Stimulated activated CD8-positive, alpha-beta memory T cell treated with anti-CD3 and anti-CD28 coated beads, Interleukin-7, amount 100 ng/mL, for 24 hours (primary cell): ENCODE data around the gene DOCK1.
"Not testable (repeated sequence)": the region's sequence is repeated elsewhere in the genome, so short reads cannot be mapped to it uniquely, and the experiment has no call there.

Experiments
- DNase-seq: peaks from one replicate; pipeline ENCODE4 v3.0.0-alpha.2; 2020; ENCODE audit warnings: low read depth

DOCK1 gene

GRCh38 chr10:127278001-127278400 is 372.8 kb downstream of the DOCK1 start:
- DNase-seq: no peak

DNA sequence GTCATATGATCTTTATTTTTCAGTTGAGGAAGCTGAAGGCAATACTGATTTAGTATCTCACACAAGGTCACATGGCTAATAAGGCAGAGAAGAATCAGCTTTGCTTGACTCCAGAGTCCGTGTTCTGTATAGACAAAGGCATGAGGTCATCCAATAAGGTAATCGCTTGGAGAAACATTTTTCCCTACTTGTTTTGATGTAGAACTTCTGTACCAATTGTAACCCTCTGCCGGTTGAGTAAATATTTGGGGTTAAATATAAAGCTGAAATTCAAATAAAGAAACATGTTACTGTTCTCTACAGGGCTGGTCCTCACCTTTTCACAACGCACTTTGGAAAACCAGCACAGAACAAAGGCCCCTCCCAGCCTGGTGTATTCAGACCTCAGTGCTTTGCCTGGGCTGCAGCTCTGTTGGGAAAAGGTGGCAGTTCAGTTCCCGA is 374.1 kb downstream of the DOCK1 start:
- DNase-seq: no peak

DNA sequence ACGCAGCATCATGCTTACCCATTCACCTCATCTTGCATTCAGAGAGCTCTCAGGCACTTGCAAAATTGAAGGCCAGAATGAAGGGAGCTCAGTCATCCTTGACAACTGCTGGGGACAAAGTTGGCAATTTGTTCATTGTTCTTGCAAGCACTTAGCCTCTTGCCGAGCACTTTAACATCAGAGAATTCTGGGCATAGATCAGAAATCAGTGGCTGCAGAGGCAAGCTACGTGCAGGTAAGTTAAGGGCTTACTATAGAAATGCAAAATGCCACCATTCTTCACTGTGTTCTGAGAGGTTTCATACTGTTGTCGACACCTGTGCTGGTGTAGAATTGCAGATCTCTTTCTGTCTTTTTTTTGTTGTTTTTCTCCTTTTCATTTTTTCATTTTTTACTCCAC is 375.2 kb downstream of the DOCK1 start:
- DNase-seq: no peak

- DNase-seq: no peak
Observed at GRCh38 chr10:127283017-127283416, 377.8 kb downstream of the DOCK1 start.

DNA sequence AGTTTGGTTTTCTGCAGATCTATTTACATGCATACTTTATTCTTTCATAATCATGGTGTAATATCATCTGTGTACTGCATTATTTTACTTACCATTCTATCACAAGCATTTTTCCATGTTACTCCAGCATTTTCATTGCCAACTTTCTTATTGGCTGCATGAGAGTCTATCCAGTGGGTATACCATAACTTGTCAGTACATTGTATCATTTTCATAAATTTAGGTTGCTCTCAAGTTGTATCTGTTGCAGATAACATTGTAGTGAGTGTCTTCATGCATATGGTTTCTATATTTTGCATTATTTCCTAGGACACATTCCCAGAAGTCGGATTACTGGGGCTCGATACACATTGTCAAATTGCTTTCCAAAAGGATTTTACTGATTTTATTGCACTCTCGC is 378.3 kb downstream of the DOCK1 start:
- DNase-seq: no peak

GRCh38 chr10:127290850-127291249 is 385.6 kb downstream of the DOCK1 start:
- DNase-seq: no peak

GRCh38 chr10:127291329-127291728 is 386.1 kb downstream of the DOCK1 start:
- no peak for DNase-seq

- no peak for DNase-seq
Observed at GRCh38 chr10:127292888-127293287, 387.7 kb downstream of the DOCK1 start.

- DNase-seq: no peak
Observed at GRCh38 chr10:127293640-127294039, 388.4 kb downstream of the DOCK1 start.

- DNase-seq: no peak
Observed at GRCh38 chr10:127296696-127297095, 391.5 kb downstream of the DOCK1 start.

DNA sequence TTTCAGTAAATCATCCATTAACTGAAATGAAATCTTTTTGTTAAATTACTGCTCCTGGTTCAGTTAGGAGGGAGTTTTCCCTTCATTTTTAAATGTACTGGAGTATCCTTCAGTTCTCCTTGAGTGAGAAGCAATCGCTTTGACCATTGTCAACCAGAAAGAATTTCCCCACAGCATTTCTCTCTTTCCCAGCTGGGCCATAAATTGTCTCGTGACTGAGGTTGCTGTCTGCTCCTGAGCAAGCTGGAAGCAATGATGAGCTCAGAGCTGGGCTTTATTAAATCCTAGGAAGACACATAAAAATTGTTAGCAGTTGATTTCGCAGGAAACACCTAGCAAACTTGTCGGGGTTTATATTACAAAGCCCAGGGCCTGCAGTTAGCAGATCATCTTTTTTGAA is 393.2 kb downstream of the DOCK1 start:
- no peak for DNase-seq

DNA sequence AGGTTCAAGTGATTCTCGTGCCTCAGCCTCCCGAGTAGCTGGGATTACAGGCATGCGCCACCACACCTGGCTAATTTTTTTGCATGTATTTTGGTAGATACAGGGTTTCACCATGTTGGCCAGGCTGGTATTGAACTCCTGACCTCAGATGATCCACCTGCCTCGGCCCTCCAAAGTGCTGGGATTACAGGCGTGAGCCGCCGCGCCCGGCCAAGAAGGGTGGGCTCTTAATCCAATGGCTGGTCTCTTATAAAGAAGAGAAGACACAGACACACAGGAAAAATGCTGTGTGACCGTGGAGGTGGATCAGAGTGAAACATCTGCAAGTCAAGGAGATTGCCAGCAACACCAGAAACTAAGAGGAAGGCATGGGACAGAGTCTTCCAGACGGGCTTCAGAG is 394.0 kb downstream of the DOCK1 start:
- not testable (repeated sequence) for DNase-seq

DNA sequence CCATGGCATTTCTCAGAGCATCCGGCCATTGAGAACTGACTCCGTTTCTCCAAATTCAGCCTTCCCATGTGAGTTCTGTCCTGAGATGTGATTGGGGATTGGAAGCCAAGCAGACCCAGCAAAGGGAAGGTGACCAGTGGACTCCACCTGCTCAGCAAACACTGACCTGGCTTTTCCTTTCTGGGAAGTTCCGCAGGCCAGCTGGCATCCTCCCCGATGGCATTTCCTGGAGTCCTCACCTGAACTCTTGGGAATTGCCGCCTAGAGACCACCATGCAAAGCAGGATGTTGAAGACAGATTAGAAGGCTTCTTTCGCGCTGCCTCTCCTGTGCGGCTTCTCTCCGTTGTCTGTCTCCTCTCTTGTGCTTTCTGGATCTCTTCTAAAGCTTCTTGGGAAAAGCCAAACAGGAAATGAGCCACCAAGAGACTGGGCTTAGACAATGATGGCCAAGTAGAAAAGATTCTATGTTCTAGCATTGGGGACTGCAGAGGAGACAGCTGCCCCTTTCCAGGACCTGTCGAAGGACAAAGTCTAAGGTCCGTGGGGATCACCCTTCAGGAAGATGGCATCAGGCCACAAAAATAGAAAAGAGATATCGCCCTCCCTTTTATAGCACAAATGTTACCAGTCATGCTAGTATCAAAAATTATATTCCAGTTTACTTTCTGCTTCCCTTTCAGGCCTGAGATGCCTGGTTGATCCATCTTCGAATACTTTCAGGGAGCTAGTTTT is 394.9 kb downstream of the DOCK1 start:
- no peak for DNase-seq

GRCh38 chr10:127300868-127301321 is 395.7 kb downstream of the DOCK1 start:
- no peak for DNase-seq

GRCh38 chr10:127302343-127302742 is 397.1 kb downstream of the DOCK1 start:
- DNase-seq: no peak

DNA sequence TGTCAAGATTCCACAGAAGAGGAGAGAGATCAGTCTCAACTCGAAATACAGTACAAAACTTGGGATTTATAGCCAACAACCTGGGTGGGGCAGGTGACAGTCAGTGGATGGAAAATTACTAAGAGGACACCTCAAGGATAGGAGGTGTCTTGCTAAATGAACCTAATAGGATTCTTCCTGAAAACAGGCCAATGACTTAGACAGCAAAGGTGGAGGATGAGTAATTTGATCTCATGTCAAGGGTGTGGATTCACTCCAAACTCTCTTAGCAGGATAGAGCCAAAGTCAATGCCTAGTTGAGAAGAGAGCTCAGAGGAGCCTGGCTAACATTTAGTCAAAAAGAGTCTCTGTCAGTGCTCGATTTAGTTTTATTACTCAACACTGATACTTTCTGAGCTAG is 397.9 kb downstream of the DOCK1 start:
- no peak for DNase-seq

- no peak for DNase-seq
Observed at GRCh38 chr10:127303746-127304145, 398.5 kb downstream of the DOCK1 start.

DNA sequence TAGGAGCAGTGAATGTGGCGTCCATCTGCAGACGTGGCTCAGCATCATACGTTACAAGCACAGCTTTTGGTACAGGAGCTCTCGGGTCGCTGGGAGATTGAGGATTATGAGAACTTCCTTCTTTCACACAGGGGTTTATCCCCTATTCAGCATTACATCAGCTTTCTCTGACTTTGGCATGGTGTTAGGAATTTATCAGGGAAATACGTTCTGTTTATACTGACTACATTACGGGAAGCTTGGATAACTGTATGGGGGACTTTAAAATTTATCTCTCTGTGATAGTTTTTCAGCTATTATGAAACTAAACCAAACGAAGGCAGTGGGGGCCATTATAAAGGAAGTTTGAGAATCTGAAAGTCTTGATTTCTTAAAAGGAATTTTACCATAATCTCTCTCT is 401.3 kb downstream of the DOCK1 start:
- DNase-seq: no peak

DNA sequence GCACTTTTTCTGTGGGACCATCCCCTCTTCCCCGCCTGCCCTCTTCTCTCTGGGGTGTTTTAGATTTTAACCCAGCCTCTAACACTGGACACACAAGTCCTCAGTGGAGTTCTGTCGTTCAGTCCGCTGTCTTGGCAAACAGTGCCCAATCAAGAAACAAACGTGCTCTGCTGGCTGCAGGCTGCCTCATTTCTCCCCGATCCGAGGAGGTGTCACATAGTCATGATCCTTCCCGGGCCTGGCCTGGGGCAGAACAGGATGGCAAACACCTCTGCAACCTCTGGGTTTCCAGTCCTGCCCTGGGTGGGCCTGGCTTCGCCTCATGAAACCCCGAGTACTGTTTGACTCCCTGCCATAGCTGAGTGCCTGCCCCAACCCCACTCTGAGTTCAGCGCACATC is 402.1 kb downstream of the DOCK1 start:
- DNase-seq: no peak

DNA sequence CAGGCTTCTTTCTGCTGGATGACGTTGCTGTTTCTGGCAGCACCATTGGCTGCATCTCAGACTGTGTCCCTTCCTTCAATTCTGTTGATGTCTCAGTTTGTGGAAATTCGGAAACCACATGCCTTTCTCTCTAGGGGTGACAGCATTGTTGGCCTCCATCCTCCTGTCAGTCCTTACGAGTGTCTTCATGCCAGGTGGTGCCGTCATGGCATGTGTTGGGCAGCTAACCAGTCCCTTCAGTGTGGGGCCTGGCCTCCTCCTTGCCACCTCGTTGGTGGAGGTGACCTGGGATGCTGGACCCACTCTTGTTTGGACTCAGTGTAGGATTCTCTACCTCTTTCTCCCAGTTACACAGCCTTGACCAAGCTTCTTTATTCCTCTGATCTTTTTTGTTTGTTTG is 402.8 kb downstream of the DOCK1 start:
- no peak for DNase-seq

GRCh38 chr10:127309619-127310018 is 404.4 kb downstream of the DOCK1 start:
- not testable (repeated sequence) for DNase-seq

GRCh38 chr10:127310430-127310829 is 405.2 kb downstream of the DOCK1 start:
- DNase-seq: no peak

- no peak for DNase-seq
Observed at GRCh38 chr10:127310923-127311322, 405.7 kb downstream of the DOCK1 start.

DNA sequence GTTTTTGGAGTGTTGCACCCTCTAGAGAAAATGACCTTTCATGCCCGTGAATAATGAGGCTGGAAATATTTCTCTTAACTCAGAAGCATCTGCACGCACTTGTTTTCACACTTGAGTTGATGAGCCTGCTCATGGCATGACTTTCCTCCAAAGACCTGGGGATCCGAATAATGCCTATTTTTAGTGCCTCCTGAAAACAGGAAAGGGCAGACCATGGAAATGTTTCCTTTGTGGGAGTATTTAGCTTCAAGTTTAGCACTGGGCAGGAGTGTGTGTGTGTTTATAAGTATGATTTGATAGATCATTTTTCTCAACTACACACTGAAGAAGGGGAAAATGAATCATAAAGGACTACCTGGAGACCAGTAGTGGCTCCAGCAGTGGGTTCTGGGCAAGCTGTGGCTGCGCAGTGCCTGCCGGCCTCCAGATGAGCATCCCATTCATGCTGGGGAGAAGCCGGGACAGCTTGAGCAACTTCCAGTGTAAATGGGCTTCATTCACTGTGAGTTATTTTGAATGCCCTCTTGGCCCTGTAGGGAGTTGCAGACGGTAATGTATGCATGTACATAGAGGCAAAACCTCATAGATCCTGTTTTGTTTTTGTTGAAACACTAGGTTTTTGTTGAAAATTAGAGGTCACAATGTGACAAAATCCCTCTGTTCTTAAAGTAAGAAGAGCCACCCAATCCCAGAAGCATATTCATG is 408.9 kb downstream of the DOCK1 start:
- DNase-seq: no peak
